Endodermal cell (in vitro differentiated cells): Measurements from ENCODE around the gene SRSF4. TPM values are rescaled to one million over a fixed set of nuclear protein-coding genes. Genes with fewer than 3 reads are reported as not detected.
A peak's percentile ranks its signal among the peaks of the same experiment; 100 is the strongest.
"Not testable (repeated sequence)": the region's sequence is repeated elsewhere in the genome, so short reads cannot be mapped to it uniquely, and the experiment has no call there.

Experiments used
- DNase-seq: peaks from one replicate; pipeline ENCODE4 v3.0.0-alpha.2; 2017
- H3K27ac ChIP-seq: 2 replicates; pipeline ENCODE4 v1.5.1; 2013; ENCODE audit warnings: mild to moderate bottlenecking, low read depth, low read length, moderate library complexity
- H3K27me3 ChIP-seq: 2 replicates; pipeline ENCODE4 v1.6.1; 2013; ENCODE audit warnings: mild to moderate bottlenecking, low read length, moderate library complexity; ENCODE audit not compliant: insufficient read depth, control insufficient read depth, poor library complexity, severe bottlenecking
- H3K36me3 ChIP-seq: 2 replicates; pipeline ENCODE4 v1.7.0; 2013; ENCODE audit warnings: mild to moderate bottlenecking, low read length, moderate library complexity; ENCODE audit not compliant: control insufficient read depth, insufficient read depth
- H3K4me1 ChIP-seq: one replicate; pipeline ENCODE4 v1.7.0; 2013; ENCODE audit warnings: low read length; ENCODE audit not compliant: control insufficient read depth, insufficient read depth
- H3K4me3 ChIP-seq: 2 replicates; pipeline ENCODE4 v1.5.1; 2013; ENCODE audit warnings: mild to moderate bottlenecking, low read length, moderate library complexity
- H3K9ac ChIP-seq: 2 replicates; pipeline ENCODE4 v1.6.1; 2013; ENCODE audit warnings: mild to moderate bottlenecking, low read length, moderate library complexity; ENCODE audit not compliant: poor library complexity, severe bottlenecking; ENCODE audit errors: extremely low read depth
- H3K9me3 ChIP-seq: 2 replicates; pipeline ENCODE4 v1.6.1; 2013; ENCODE audit warnings: mild to moderate bottlenecking, low read length, moderate library complexity; ENCODE audit not compliant: control insufficient read depth
- H3K27ac Mint-ChIP-seq: 2 replicates; pipeline ENCODE4 v1.8.0; 2020; ENCODE audit warnings: mixed read lengths
- H3K27me3 Mint-ChIP-seq: 2 replicates; pipeline ENCODE4 v1.8.0; 2021; ENCODE audit warnings: mild to moderate bottlenecking, mixed read lengths; ENCODE audit not compliant: insufficient read depth
- H3K36me3 Mint-ChIP-seq: 2 replicates; pipeline ENCODE4 v1.8.0; 2020; ENCODE audit warnings: low read depth, mixed read lengths
- H3K4me1 Mint-ChIP-seq: 2 replicates; pipeline ENCODE4 v1.8.0; 2020; ENCODE audit warnings: mixed read lengths
- H3K4me3 Mint-ChIP-seq: 2 replicates; pipeline ENCODE4 v1.8.0; 2020; ENCODE audit warnings: mild to moderate bottlenecking, moderate library complexity, mixed read lengths
- H3K9me3 Mint-ChIP-seq: 2 replicates; pipeline ENCODE4 v1.8.0; 2020; ENCODE audit warnings: mild to moderate bottlenecking, mixed read lengths
- CTCF ChIP-seq: fragments of 200-600 bp; sonication (generic); conservative IDR thresholded peaks from 2 replicates; pipeline ENCODE4 v1.5.0; 2021; ENCODE audit warnings: antibody characterized with exemption, mild to moderate bottlenecking
- WGBS, 2 experiments: methylation state at CpG; one replicate each; pipeline versions ENCODE4 v1.1.5 to v1.1.7; 2013; ENCODE audit warnings: missing lambda C conversion rate in 2 of 2, mixed read lengths in 1 of 2; ENCODE audit not compliant: insufficient coverage in 1 of 2, insufficient read length in 1 of 2; 5-methylcytosine and 5-hydroxymethylcytosine counted together
- total RNA-seq, 2 donors: library from RNA; stranded (reverse); fragmentation: NEBNext Ultra II Directional in 1 of 2; extraction: Animal tissue kit (Norgen Biotek cat#: 25700) in 1 of 2; gene quantifications; 2 replicates in 1 of 2; 3 replicates in 1 of 2; pipeline ENCODE4 v1.2.1, GENCODE V29; 2021

Gene SRSF4
- total RNA-seq, 2 donors from 2014 or later = 89.1 to 107 TPM

DNA sequence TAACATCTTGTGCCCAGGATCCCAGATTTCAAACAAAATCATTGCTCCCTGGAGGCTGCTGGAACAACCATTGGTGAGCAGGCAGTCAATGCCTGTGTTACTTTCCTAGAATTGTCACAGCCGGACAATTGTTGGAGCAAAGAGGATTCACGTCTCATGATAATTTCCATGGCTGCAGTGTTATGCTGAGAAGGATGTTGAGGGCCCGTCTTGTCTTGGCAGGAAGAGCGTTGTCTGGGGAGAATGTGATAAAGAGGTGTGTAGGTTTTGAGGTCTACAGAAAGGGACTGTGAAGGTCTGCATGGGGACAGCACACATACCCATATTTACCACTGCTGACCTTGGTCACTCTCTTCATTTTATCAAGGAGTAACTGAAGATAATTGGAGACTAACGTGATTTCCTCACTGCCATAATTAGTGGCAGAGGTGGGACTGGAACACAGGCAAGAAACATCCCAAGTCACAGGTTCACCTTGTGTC, 42.7 kb upstream of the SRSF4 start:
- Mint-ChIP-seq H3K4me1 (peaks cover under 1% of the 10 kb centered on the region), H3K9me3 (no peaks in the 10 kb centered on the region), H3K27ac (no peak overlapping the region), H3K36me3 (peaks cover 14% of the 10 kb centered on the region), H3K4me3 (no peak overlapping the region), H3K27me3 (no peaks in the 10 kb centered on the region)
- Histone ChIP-seq H3K9ac (no peak overlapping the region), H3K27ac (no peak overlapping the region), H3K27me3 (no peaks in the 10 kb centered on the region), H3K4me1 (no peaks in the 10 kb centered on the region), H3K4me3 (no peak overlapping the region), H3K9me3 (no peaks in the 10 kb centered on the region), H3K36me3 (peaks cover 6% of the 10 kb centered on the region)
- TF ChIP-seq CTCF = no peak
- WGBS, 2 experiments = 84 to 100% methylated on average over 4 of the region's 5 CpGs
- no peak for DNase-seq

DNA sequence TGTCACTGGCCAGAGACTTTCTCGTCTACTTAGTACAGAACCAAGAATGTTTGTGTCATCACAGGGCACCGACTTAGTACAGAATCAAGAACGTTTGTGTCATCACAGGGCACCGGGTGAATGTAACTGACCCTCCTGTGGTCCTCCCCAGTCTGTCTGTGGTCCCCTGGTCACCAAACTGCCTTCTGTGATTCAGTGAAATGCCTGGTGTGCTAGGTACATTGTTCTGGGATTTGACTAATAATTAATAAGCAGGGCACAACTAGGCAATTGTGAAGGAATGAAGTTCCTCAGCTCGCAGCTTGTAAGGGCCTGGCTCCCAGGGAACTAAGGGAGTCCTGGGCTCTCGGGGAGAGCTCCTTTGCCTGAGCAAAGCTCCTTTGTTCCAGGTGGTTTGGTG, 41.8 kb upstream of the SRSF4 start:
- Mint-ChIP-seq H3K27ac (peak overlapping the region; percentile 39), H3K4me3 (no peak overlapping the region), H3K27me3 (no peaks in the 10 kb centered on the region), H3K9me3 (no peaks in the 10 kb centered on the region), H3K36me3 (peaks cover 14% of the 10 kb centered on the region), H3K4me1 (peaks cover 8% of the 10 kb centered on the region)
- 94% methylated on average over 5 to 6 of the region's 6 CpGs for WGBS, 2 experiments
- TF ChIP-seq CTCF = no peak
- Histone ChIP-seq H3K27me3 (no peaks in the 10 kb centered on the region), H3K4me1 (no peaks in the 10 kb centered on the region), H3K27ac (no peak overlapping the region), H3K36me3 (peaks cover 6% of the 10 kb centered on the region), H3K9me3 (no peaks in the 10 kb centered on the region), H3K9ac (no peak overlapping the region), H3K4me3 (no peak overlapping the region)
- DNase-seq = no peak

DNA sequence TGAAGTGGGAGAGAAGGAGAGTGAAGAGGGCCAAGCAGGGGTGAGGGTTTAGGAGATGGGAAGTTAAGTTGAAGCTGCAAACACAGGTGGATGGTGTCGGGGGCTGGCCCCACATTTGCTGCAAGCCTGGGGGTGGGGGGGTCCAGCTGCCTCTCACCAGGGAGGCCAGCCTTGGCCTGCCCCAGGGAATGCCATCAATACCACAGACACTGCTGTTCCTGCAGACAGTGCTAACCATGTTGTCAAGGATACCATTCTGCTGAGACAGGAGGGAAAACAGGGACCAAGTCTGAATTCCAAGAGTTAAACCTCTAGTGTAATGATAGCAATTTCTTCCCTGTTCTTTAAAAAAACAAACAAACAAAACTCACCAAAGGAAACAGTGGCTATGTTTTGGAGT, 41.0 kb upstream of the SRSF4 start:
- DNase-seq = no peak
- Histone ChIP-seq H3K9ac (no peak overlapping the region), H3K4me3 (no peak overlapping the region), H3K9me3 (no peaks in the 10 kb centered on the region), H3K27me3 (no peaks in the 10 kb centered on the region), H3K4me1 (no peaks in the 10 kb centered on the region), H3K27ac (no peak overlapping the region), H3K36me3 (peaks cover 8% of the 10 kb centered on the region)
- no peak for TF ChIP-seq CTCF
- Mint-ChIP-seq H3K4me3 (no peak overlapping the region), H3K9me3 (no peaks in the 10 kb centered on the region), H3K27ac (no peak overlapping the region), H3K27me3 (no peaks in the 10 kb centered on the region), H3K36me3 (peaks cover 16% of the 10 kb centered on the region), H3K4me1 (peaks cover 12% of the 10 kb centered on the region)
- WGBS, 2 experiments = 94% methylated on average over 1 of the region's 1 CpG; no CpG with 5 or more reads in 1 of the 2 experiments

DNA sequence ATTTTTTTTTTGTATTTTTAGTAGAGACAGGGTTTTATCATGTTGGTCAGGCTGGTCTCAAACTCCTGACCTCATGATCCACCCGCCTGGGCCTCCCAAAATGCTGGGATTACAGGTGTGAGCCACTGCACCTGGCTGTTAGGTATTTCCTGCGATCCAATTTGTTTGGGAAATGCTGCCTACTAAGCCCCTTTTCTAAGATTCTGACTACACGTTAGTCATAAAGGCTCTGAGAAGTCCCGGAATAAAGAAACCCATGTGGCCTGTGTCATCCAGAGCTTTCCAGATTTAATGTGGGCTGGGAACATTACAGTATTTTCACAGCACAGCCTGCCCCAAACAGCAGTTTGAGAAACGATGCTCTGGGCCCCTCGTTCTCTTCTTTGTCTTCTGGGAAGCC, 40.6 kb upstream of the SRSF4 start:
- H3K9me3 ChIP-seq, H3K9me3 Mint-ChIP-seq, H3K27ac Mint-ChIP-seq, H3K4me1 ChIP-seq, H3K27me3 ChIP-seq, H3K27me3 Mint-ChIP-seq, H3K4me3 Mint-ChIP-seq, DNase-seq, H3K4me3 ChIP-seq, H3K27ac ChIP-seq, H3K9ac ChIP-seq: not testable (repeated sequence)
- peaks cover 19% of the 10 kb centered on the region for H3K36me3 Mint-ChIP-seq
- peaks cover 11% of the 10 kb centered on the region for H3K36me3 ChIP-seq
- 90 to 94% methylated on average over 6 of the region's 6 CpGs for WGBS, 2 experiments
- peaks cover 12% of the 10 kb centered on the region for H3K4me1 Mint-ChIP-seq
